ENCODE data around the gene WASL. TPM values are rescaled to one million over a fixed set of nuclear protein-coding genes. Genes with fewer than 3 reads are reported as not detected.
"Not testable (repeated sequence)": the region's sequence is repeated elsewhere in the genome, so short reads cannot be mapped to it uniquely, and the experiment has no call there.

The WASL gene
- polyA plus RNA-seq, 3 donors = 1.6 to 3.9 (median 2.1) TPM

DNA sequence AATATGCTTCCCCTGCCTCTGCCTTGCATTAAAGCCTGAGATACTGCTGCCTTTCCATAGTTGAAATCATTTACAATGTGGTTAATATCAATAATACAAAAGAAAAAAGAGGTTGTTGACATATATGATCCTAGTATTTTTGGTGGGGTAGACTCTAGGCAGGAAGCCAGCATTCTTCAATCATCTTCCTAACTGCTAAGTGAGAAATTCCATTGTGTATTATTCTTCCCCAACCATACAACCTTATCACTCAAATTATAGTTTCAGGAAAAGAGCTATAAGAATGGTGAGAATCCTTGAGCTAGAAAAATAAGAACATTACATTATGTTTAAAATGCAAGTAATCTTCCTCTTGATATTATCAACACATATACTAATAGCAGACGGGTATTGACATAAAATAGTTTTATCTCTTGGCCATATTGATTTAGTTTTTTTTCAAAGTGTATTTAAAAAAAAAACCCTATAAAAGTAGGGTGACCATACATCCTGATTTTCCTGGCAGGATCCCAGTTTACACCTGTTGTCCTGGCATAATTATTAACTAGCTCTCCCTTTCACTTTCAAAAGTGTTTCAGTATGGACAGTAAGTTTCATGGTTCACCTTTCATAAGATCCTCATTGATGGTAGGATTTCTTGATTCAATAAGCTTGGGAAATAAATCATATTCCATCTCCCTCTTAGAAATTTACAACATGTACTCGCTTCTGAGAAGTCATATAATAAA is 33.4 kb upstream of the WASL start:
- Histone ChIP-seq H3K9ac (ENCODE audit: insufficient read depth, low read length, poor library complexity, severe bottlenecking) (no peak overlapping the region), H3K4me3 (replicated peaks in 1 of 3; ENCODE audit: low read depth in 2 of 3, low read length in 3 of 3) (no peak overlapping the region), H3K27ac (ENCODE audit: low read depth in 1 of 2, low read length in 2 of 2) (no peak overlapping the region), H3K4me1 (ENCODE audit: control insufficient read depth in 1 of 2, insufficient read depth in 2 of 2, low read length in 2 of 2) (peaks cover 0 to 13% of the 10 kb centered on the region in 2 donors), H4K20me1 (ENCODE audit: insufficient read depth, low read length) (no peaks in the 10 kb centered on the region), H2AFZ (ENCODE audit: insufficient read depth, low read depth, low read length, poor library complexity, severe bottlenecking) (no peak overlapping the region), H3K79me2 (ENCODE audit: insufficient read depth, low read length) (no peaks in the 10 kb centered on the region), H3K27me3 (ENCODE audit: control insufficient read depth in 2 of 2, insufficient read depth in 2 of 2, low read length in 2 of 2) (no peaks in the 10 kb centered on the region), H3K36me3 (replicated peaks in 1 of 2; ENCODE audit: control insufficient read depth in 1 of 2, insufficient read depth in 2 of 2, low read length in 2 of 2) (no peaks in the 10 kb centered on the region), H3K4me2 (replicated peaks; ENCODE audit: extremely low read depth, low read length, poor library complexity, severe bottlenecking) (no peak overlapping the region), H3K9me3 (replicated peaks in 1 of 2; ENCODE audit: control insufficient read depth in 1 of 2, insufficient read depth in 1 of 2, low read length in 2 of 2) (no peaks in the 10 kb centered on the region)
- Mint-ChIP-seq H3K4me1 (peaks cover 12% of the 10 kb centered on the region), H3K36me3 (no peaks in the 10 kb centered on the region), H3K27ac (no peak overlapping the region), H3K9me3 (no peaks in the 10 kb centered on the region), H3K4me3 (no peak overlapping the region), H3K27me3 (ENCODE audit: low read depth in 3 of 3) (peaks cover 0 to 1% (median 1%) of the 10 kb centered on the region in 3 donors)
- TF ChIP-seq, protein P1, sequence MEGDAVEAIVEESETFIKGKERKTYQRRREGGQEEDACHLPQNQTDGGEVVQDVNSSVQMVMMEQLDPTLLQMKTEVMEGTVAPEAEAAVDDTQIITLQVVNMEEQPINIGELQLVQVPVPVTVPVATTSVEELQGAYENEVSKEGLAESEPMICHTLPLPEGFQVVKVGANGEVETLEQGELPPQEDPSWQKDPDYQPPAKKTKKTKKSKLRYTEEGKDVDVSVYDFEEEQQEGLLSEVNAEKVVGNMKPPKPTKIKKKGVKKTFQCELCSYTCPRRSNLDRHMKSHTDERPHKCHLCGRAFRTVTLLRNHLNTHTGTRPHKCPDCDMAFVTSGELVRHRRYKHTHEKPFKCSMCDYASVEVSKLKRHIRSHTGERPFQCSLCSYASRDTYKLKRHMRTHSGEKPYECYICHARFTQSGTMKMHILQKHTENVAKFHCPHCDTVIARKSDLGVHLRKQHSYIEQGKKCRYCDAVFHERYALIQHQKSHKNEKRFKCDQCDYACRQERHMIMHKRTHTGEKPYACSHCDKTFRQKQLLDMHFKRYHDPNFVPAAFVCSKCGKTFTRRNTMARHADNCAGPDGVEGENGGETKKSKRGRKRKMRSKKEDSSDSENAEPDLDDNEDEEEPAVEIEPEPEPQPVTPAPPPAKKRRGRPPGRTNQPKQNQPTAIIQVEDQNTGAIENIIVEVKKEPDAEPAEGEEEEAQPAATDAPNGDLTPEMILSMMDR (IDR thresholded peaks at IDR 0.05) = no peak
- WGBS (ENCODE audit: insufficient coverage) = no CpG with 5 or more reads among the region's 2 CpGs
- intact Hi-C loops (cut with micrococcal nuclease) = no loop called here
- DNase-seq = no peak

DNA sequence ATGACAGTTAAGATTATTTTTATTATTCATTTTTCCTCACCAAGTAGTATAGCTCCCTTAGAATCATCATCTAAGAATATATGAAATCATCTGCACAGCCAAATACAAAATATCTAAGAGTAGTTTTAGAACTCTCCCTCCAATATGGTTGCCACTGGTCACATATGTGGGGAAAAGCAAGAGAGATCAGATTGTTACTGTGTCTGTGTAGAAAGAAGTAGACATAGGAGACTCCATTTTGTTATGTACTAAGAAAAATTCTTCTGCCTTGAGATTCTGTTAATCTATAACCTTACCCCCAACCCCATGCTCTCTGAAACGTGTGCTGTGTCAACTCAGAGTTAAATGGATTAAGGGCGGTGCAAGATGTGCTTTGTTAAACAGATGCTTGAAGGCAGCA is 31.7 kb upstream of the WASL start:
- H3K4me3 ChIP-seq (replicated peaks in 1 of 3; ENCODE audit: low read depth in 2 of 3, low read length in 3 of 3); H3K27ac ChIP-seq (ENCODE audit: low read depth in 1 of 2, low read length in 2 of 2); H3K9me3 ChIP-seq (replicated peaks in 1 of 2; ENCODE audit: control insufficient read depth in 1 of 2, insufficient read depth in 1 of 2, low read length in 2 of 2); H3K9me3 Mint-ChIP-seq; H3K36me3 ChIP-seq (replicated peaks in 1 of 2; ENCODE audit: control insufficient read depth in 1 of 2, insufficient read depth in 2 of 2, low read length in 2 of 2); H3K4me3 Mint-ChIP-seq; H2AFZ ChIP-seq (ENCODE audit: insufficient read depth, low read depth, low read length, poor library complexity, severe bottlenecking); H3K27ac Mint-ChIP-seq; DNase-seq; H3K79me2 ChIP-seq (ENCODE audit: insufficient read depth, low read length); H3K4me2 ChIP-seq (replicated peaks; ENCODE audit: extremely low read depth, low read length, poor library complexity, severe bottlenecking); H3K36me3 Mint-ChIP-seq; intact Hi-C loops (cut with micrococcal nuclease); H3K9ac ChIP-seq (ENCODE audit: insufficient read depth, low read length, poor library complexity, severe bottlenecking); H3K27me3 Mint-ChIP-seq (ENCODE audit: low read depth in 3 of 3); H3K27me3 ChIP-seq (ENCODE audit: control insufficient read depth in 2 of 2, insufficient read depth in 2 of 2, low read length in 2 of 2); H4K20me1 ChIP-seq (ENCODE audit: insufficient read depth, low read length): not testable (repeated sequence)
- H3K4me1 ChIP-seq (ENCODE audit: control insufficient read depth in 1 of 2, insufficient read depth in 2 of 2, low read length in 2 of 2) = peaks cover 0 to 13% of the 10 kb centered on the region in 2 donors
- WGBS (ENCODE audit: insufficient coverage) = no CpG with 5 or more reads among the region's 2 CpGs
- peaks cover 12% of the 10 kb centered on the region for H3K4me1 Mint-ChIP-seq

Measured in CD14-positive monocyte (primary cell).